ENCODE data around the gene KDM5B. TPM values are rescaled to one million over a fixed set of nuclear protein-coding genes. Genes with fewer than 3 reads are reported as not detected.

The KDM5B gene
- total RNA-seq (10 to 100 TPM; 26.8 to 75.1 (median 45.4) TPM), polyA plus RNA-seq (10 to 100 TPM; 11.7 to 18.2 (median 12.6) TPM)
- long read RNA-seq, donor 1, transcript KDM5B-229 (1 exons, 3,141 nt): major isoform, 6 of 9 reads
- long read RNA-seq, donor 1, partial matches to known transcripts: 0 of 9 reads
- long read RNA-seq, donor 1, other reads (novel, unspliced or antisense): 0 of 9 reads
- long read RNA-seq, donor 2, full-length matches to known transcripts: 12 of 12 reads
- long read RNA-seq, donor 2, partial matches to known transcripts: 0 of 12 reads
- long read RNA-seq, donor 2, other reads (novel, unspliced or antisense): 0 of 12 reads
- long read RNA-seq, donor 3, full-length matches to known transcripts: 15 of 15 reads
- long read RNA-seq, donor 3, partial matches to known transcripts: 0 of 15 reads
- long read RNA-seq, donor 3, other reads (novel, unspliced or antisense): 0 of 15 reads
- long read RNA-seq, donor 4, full-length matches to known transcripts: 2 of 11 reads
- long read RNA-seq, donor 4, partial matches to known transcripts: 8 of 11 reads
- long read RNA-seq, donor 4, other reads (novel, unspliced or antisense): 1 of 11 reads
- long read RNA-seq, donor 5, full-length matches to known transcripts: 10 of 15 reads
- long read RNA-seq, donor 5, partial matches to known transcripts: 5 of 15 reads
- long read RNA-seq, donor 5, other reads (novel, unspliced or antisense): 0 of 15 reads
- long read RNA-seq, donor 6, partial matches to known transcripts: 10 of 13 reads
- long read RNA-seq, donor 6, other reads (novel, unspliced or antisense): 2 of 13 reads
- long read RNA-seq, donor 7, transcript KDM5B-229 (1 exons, 3,141 nt): major isoform, 5 of 9 reads
- long read RNA-seq, donor 7, partial matches to known transcripts: 0 of 9 reads
- long read RNA-seq, donor 7, other reads (novel, unspliced or antisense): 0 of 9 reads
- long read RNA-seq, donor 8, full-length matches to known transcripts: 10 of 10 reads
- long read RNA-seq, donor 8, partial matches to known transcripts: 0 of 10 reads
- long read RNA-seq, donor 8, other reads (novel, unspliced or antisense): 0 of 10 reads
- long read RNA-seq, donor 9, full-length matches to known transcripts: 18 of 18 reads
- long read RNA-seq, donor 9, partial matches to known transcripts: 0 of 18 reads
- long read RNA-seq, donor 9, other reads (novel, unspliced or antisense): 0 of 18 reads
- long read RNA-seq, donor 10, full-length matches to known transcripts: 6 of 6 reads
- long read RNA-seq, donor 10, partial matches to known transcripts: 0 of 6 reads
- long read RNA-seq, donor 10, other reads (novel, unspliced or antisense): 0 of 6 reads

DNA sequence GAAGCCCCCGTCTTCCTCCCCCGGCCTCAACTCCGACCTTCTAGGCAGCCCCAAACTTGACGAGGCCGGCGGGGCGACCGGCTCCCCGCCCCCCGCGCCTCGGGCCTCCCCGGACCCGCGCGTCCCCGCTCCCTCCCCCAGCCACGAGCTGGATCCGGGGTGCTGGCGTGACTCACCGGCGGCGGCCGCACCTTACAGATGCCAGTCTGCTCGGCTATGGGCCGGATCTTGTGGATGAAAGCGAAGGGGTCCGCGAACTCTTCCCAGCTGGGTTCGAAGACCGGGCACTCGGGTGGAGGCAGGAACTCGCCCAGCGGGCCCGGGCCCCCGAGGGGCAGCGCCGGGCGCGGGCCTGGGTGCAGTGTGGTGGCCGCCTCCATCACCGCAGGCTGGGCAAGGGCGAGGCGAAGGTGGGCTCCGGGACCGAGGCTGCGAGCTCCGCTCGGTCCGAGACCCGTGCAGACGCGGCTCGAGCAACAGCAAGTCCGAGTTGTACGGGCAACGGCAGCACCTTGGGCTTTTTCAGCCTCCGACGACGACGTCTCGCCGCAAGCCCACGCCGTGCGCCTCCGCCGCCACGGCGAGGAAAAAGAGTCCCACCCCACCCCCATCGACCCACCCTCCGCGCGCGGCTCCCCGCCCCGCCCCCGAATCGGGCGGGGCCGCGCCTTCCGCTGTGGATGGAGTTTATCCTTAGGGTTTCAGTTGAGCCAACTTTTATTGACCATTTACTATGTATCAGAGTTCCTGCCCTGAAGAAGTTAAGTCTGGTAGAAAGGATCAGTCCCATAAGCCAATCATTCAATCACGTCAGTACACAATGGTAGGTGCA is at the start of gene KDM5B:
Gene KDM5B (minus strand): TSS at position 496 of the 832 bp plus-strand sequence. CDS start 116 bp downstream, at position 380.
- DNase-seq: peak; percentile 56 to 79 (median 63)
- H3K27me3 ChIP-seq: no peaks in the 10 kb centered on the region
- intact Hi-C loops (cut with DNase I): no loop called here

DNA sequence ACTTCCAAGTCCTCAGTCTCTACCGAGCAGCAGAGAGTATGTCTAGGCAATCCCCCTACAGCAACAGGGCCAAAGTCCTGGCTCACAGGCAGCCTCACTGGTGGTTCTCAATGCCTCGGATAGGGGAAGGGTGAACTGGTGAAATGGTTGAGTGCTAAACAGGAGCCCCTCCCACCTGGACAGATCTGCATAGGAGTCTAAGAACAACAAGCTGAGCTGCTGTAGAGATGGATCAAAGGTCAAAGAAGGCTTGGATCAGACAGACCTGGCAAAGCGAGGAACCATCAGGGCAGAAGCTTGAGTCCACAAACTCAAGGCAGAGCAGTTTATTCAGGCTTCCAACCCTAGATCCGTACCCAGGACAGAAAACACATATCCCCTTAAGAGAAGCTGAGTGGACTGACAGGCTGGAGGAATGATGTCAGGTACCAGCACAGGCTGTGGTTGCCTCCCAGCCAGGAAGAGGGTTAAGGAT is 49.0 kb upstream of the KDM5B start:
- H3K4me1 ChIP-seq (replicated peaks in 1 of 2): peaks cover 0 to 7% of the 10 kb centered on the region in 2 donors
- WGBS, 4 donors: 64 to 73% (median 68%) methylated on average over 4 of the region's 4 CpGs
- H3K9me3 ChIP-seq (replicated peaks in 1 of 3): no peaks in the 10 kb centered on the region
- H3K4me3 ChIP-seq: no peak overlapping the region
- H3K27me3 ChIP-seq: no peaks in the 10 kb centered on the region
- intact Hi-C loops (cut with DNase I): no loop called here
- TF ChIP-seq, protein P1, sequence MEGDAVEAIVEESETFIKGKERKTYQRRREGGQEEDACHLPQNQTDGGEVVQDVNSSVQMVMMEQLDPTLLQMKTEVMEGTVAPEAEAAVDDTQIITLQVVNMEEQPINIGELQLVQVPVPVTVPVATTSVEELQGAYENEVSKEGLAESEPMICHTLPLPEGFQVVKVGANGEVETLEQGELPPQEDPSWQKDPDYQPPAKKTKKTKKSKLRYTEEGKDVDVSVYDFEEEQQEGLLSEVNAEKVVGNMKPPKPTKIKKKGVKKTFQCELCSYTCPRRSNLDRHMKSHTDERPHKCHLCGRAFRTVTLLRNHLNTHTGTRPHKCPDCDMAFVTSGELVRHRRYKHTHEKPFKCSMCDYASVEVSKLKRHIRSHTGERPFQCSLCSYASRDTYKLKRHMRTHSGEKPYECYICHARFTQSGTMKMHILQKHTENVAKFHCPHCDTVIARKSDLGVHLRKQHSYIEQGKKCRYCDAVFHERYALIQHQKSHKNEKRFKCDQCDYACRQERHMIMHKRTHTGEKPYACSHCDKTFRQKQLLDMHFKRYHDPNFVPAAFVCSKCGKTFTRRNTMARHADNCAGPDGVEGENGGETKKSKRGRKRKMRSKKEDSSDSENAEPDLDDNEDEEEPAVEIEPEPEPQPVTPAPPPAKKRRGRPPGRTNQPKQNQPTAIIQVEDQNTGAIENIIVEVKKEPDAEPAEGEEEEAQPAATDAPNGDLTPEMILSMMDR (IDR thresholded peaks at IDR 0.05): no peak
- TF ChIP-seq POLR2A (IDR thresholded peaks at IDR 0.05): no peak
- no peaks in the 10 kb centered on the region for H3K36me3 ChIP-seq (replicated peaks in 1 of 2)
- H3K27ac ChIP-seq: no peak overlapping the region
- no peak for DNase-seq

More for the DNA sequence above, at the start of gene KDM5B:
- H3K27ac ChIP-seq: peak within 1 kb of the TSS; percentile 31 to 89 (median 78)
- no peaks in the 10 kb centered on the region for H3K9me3 ChIP-seq (replicated peaks in 1 of 3)
- TF ChIP-seq POLR2A (IDR thresholded peaks at IDR 0.05): peak; percentile 72 to 77
- TF ChIP-seq, protein P1 (IDR thresholded peaks at IDR 0.05): no peak
- H3K36me3 ChIP-seq (replicated peaks in 1 of 2): no peaks in the 10 kb centered on the region
- 0 to 1% (median 0%) methylated on average over 7 to 83 of the region's 84 CpGs for WGBS, 4 donors
- peaks cover 23 to 40% of the 10 kb centered on the region in 2 donors for H3K4me1 ChIP-seq (replicated peaks in 1 of 2)
- H3K4me3 ChIP-seq: peak within 1 kb of the TSS; percentile 71 to 90 (median 80)

DNA sequence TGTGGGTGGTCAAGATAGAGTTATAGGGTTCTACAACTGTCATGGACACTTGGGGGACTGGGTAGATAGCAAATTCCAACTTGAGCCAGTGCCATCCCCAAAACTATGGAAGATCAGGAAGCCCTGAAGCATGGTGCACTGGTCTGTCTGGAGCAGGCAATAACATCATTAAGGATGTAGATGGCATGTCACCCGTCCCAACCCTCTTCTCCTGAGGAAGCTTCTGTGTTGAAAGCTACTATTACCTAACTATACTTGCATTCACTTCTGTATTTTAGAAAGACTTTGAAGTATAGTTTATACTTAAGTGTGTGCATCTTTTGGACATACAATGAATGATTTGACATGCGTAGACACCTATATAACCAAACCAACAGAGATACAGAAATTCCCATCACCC is 47.8 kb upstream of the KDM5B start:
- 83 to 100% (median 94%) methylated on average over 2 of the region's 2 CpGs for WGBS, 4 donors
- H3K27me3 ChIP-seq: no peaks in the 10 kb centered on the region
- no peak overlapping the region for H3K27ac ChIP-seq
- H3K4me3 ChIP-seq: no peak overlapping the region
- peaks cover 0 to 7% of the 10 kb centered on the region in 2 donors for H3K4me1 ChIP-seq (replicated peaks in 1 of 2)
- intact Hi-C loops (cut with DNase I): no loop called here
- no peak for TF ChIP-seq POLR2A (IDR thresholded peaks at IDR 0.05)
- no peaks in the 10 kb centered on the region for H3K36me3 ChIP-seq (replicated peaks in 1 of 2)
- no peak for DNase-seq
- no peaks in the 10 kb centered on the region for H3K9me3 ChIP-seq (replicated peaks in 1 of 3)

DNA sequence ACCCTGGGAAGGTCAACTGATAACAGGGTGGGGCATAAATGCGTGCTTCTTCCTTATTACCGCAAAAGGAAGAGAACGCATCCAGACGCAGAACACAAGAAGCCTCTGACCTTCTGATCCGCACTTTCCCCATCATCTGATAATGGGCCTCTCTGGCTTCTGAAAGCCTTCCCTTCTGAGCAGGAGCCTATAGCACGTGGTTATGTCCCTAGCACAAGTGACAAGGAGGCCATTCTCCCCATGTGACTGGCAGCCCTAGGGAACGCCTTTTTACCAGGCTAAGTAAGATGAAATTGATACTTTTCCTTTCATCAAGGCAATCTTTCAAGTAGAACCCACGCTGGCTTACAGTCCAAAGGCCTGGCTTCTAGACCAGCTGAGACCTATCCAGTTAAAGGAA is 46.6 kb upstream of the KDM5B start:
- H3K4me3 ChIP-seq: no peak overlapping the region
- H3K36me3 ChIP-seq (replicated peaks in 1 of 2): no peaks in the 10 kb centered on the region
- no peak for DNase-seq
- no peak overlapping the region for H3K27ac ChIP-seq
- peaks cover 0 to 7% of the 10 kb centered on the region in 2 donors for H3K4me1 ChIP-seq (replicated peaks in 1 of 2)
- no peaks in the 10 kb centered on the region for H3K9me3 ChIP-seq (replicated peaks in 1 of 3)
- no peak for TF ChIP-seq POLR2A (IDR thresholded peaks at IDR 0.05)
- TF ChIP-seq, protein P1 (IDR thresholded peaks at IDR 0.05): no peak
- intact Hi-C loops (cut with DNase I): no loop called here
- H3K27me3 ChIP-seq: no peaks in the 10 kb centered on the region
- 89 to 96% (median 92%) methylated on average over 7 to 8 of the region's 8 CpGs for WGBS, 4 donors
